ENCODE measurements around the gene TMEM127.

- TF ChIP-seq CTCF (IDR thresholded peaks at IDR 0.05) = peak in 2 of 7 experiments; percentile 9 to 24
- TF ChIP-seq EP300 (IDR thresholded peaks at IDR 0.05) = no peak
- peak; percentile 78 to 97 (median 89) for TF ChIP-seq POLR2AphosphoS5 (IDR thresholded peaks at IDR 0.05)
These were observed at the start of gene TMEM127, which contains the start of gene CIAO1 for GRCh38 chr2:96265840-96266679.
